SJSA1 (cell line): Measurements from ENCODE around the gene CCDC43. TPM values are rescaled to one million over a fixed set of nuclear protein-coding genes. Genes with fewer than 3 reads are reported as not detected.

Experiments used
- DNase-seq, 2 experiments: peaks; one replicate each; pipeline ENCODE4 v3.0.0-alpha.2; 2015 to 2020; ENCODE audit warnings: low spot score in 2 of 2, low read depth in 1 of 2
- H3K27ac ChIP-seq: fragments of 250-450 bp; sonication (Bioruptor Pico); 2 replicates; pipeline ENCODE4 v1.5.1; 2020; ENCODE audit warnings: mild to moderate bottlenecking, moderate library complexity
- H3K27me3 ChIP-seq: fragments of 250-450 bp; sonication (Bioruptor Pico); replicated peaks from 2 replicates; pipeline ENCODE4 v1.5.1; 2020; ENCODE audit warnings: mild to moderate bottlenecking, moderate library complexity
- H3K36me3 ChIP-seq: fragments of 250-450 bp; sonication (Bioruptor Pico); 2 replicates; pipeline ENCODE4 v1.5.1; 2020; ENCODE audit warnings: mild to moderate bottlenecking
- H3K4me1 ChIP-seq: fragments of 250-450 bp; sonication (Bioruptor Pico); replicated peaks from 2 replicates; pipeline ENCODE4 v1.6.1; 2021; ENCODE audit warnings: mild to moderate bottlenecking
- H3K4me3 ChIP-seq: fragments of 250-450 bp; sonication (Bioruptor Pico); 2 replicates; pipeline ENCODE4 v1.5.1; 2020; ENCODE audit warnings: mild to moderate bottlenecking
- H3K9me3 ChIP-seq: fragments of 250-450 bp; sonication (Bioruptor Pico); replicated peaks from 2 replicates; pipeline ENCODE4 v1.5.1; 2020; ENCODE audit warnings: mild to moderate bottlenecking
- total RNA-seq: library from RNA; depleted of rRNA; stranded (reverse); fragments of >200 nt; shearing (Covaris generic); gene quantifications from 2 replicates; pipeline ENCODE4 v1.2.3, GENCODE V29; 2014; rRNA removed

The CCDC43 gene
- total RNA-seq, 1 experiment from 2014 or later, result 66.7 TPM

- H3K9me3 ChIP-seq, result no peaks in the 10 kb centered on the region; the same call in 1 of the 2 replicates
- H3K4me3 ChIP-seq, result no peak overlapping the region
Measured at GRCh38 chr17:44628243-44629188, 61.1 kb downstream of the CCDC43 start.

DNA sequence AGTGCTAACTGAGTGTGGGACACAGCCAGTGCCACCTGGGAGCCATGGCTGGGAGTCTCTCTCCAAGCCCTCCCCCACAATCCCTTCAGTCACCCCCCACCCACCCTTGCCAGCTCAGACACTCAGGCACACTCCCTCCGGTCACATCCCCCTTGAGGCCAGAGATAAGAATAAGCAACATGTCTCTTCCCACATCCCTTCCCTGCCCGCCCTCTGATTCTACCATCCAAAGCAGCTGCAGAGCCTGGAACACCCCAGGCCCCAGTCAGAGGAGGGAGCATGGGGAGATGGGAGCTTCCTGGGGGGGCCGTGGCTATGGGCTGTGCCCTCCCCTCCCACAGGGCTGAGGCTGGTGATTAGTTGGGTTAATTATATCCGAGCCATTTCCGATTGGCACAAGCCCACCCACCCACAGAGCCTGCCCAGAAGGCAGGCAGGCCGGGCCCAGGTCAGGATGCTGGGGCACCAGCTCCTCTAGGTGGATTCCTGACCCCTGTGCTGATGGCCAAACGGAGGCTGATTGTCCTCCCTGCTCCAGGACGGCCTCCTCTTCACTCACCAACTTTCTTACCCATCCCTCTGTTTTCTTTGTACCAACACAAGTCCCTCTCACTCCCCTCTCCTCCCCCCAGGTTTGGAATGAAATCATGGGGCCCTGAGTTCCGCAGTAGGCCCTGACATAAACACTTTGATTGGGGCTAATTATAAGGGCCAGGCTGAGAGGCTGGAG, 61.9 kb downstream of the CCDC43 start:
- H3K4me1 ChIP-seq, result no peaks in the 10 kb centered on the region
- no peak overlapping the region for H3K4me3 ChIP-seq
- H3K27ac ChIP-seq, result no peak overlapping the region
- H3K36me3 ChIP-seq, result no peaks in the 10 kb centered on the region
- H3K27me3 ChIP-seq, result no peaks in the 10 kb centered on the region
- no peaks in the 10 kb centered on the region; the same call in 1 of the 2 replicates for H3K9me3 ChIP-seq
- no peak for DNase-seq

More at GRCh38 chr17:44628243-44629188, 61.1 kb downstream of the CCDC43 start:
- no peak for DNase-seq
- H3K27me3 ChIP-seq, result no peaks in the 10 kb centered on the region
- no peaks in the 10 kb centered on the region for H3K4me1 ChIP-seq
- H3K36me3 ChIP-seq, result no peaks in the 10 kb centered on the region
- H3K27ac ChIP-seq, result no peak overlapping the region

Other genes with a start within 250 kb of the CCDC43 start
- 5.6 and 22.7 TPM in 2 replicates for gene GPATCH8, start 186.4 kb downstream of the CCDC43 start, total RNA-seq
- 17.5 and 21.9 TPM in 2 replicates for gene FZD2, start 132.3 kb downstream of the CCDC43 start, total RNA-seq
- 0.13 TPM in 1 of 2 replicates, not detected in the other for gene MEIOC, start 33.3 kb downstream of the CCDC43 start, total RNA-seq
- gene DBF4B, start 18.9 kb upstream of the CCDC43 start, total RNA-seq, result 21.0 and 24.7 TPM in 2 replicates
- 0.13 and 4.4 TPM in 2 replicates for gene ADAM11, start 69.2 kb upstream of the CCDC43 start, total RNA-seq
- 36.4 and 53.4 TPM in 2 replicates for gene GJC1, start 140.5 kb upstream of the CCDC43 start, total RNA-seq
- gene HIGD1B, start 158.1 kb upstream of the CCDC43 start, total RNA-seq, result not detected in 2 replicates
- 158 and 179 TPM in 2 replicates for gene EFTUD2, start 209.7 kb upstream of the CCDC43 start, total RNA-seq
- not detected in 2 replicates for gene GFAP, start 225.7 kb upstream of the CCDC43 start, total RNA-seq